PC-3 (cell line): ENCODE data around the gene DLG1. TPM values are rescaled to one million over a fixed set of nuclear protein-coding genes. Genes with fewer than 3 reads are reported as not detected.

Experiments
- ATAC-seq: fragments of 200-7000 bp; cut with Tn5 transposase; 2 replicates; pipeline ENCODE4 v1.9.1; 2020; ENCODE audit warnings: mild to moderate bottlenecking, moderate library complexity
- BruUV-seq: library from RNA; stranded (reverse); fragments of 400-500 nt; replicated peaks from 2 replicates; lab custom pipeline; 2021; lab: Mats Ljungman, UMichigan
- CTCF ChIA-PET: fragments of 300-600 bp; sonication (Branson Sonifier 250); formaldehyde crosslinking; loops from one replicate; lab custom pipeline; 2022; ENCODE audit warnings: antibody characterized with exemption; lab: Charles Lee
- POLR2A ChIA-PET: fragments of 300-600 bp; sonication (Branson Sonifier 250); formaldehyde crosslinking; loops from one replicate; lab custom pipeline; 2022; ENCODE audit warnings: antibody characterized with exemption; ENCODE audit not compliant: unreplicated experiment; lab: Charles Lee
- DNase-seq: peaks from one replicate; pipeline ENCODE4 v3.0.0-alpha.2; 2015
- H2AFZ ChIP-seq: fragments of 300-600 bp; sonication (generic); 2 replicates; pipeline ENCODE4 v1.6.0; 2016; ENCODE audit warnings: antibody characterized with exemption, low read length
- H3F3A ChIP-seq: fragments of 300-600 bp; sonication (generic); one replicate; pipeline ENCODE4 v1.6.0; 2017; ENCODE audit warnings: antibody characterized with exemption, low read length, control low read depth, mild to moderate bottlenecking; ENCODE audit not compliant: unreplicated experiment
- H3K27ac ChIP-seq: fragments of 300-600 bp; sonication (generic); 2 replicates; pipeline ENCODE4 v1.5.1; 2016; ENCODE audit warnings: mild to moderate bottlenecking, low read length
- H3K27me3 ChIP-seq: fragments of 300-600 bp; sonication (generic); 2 replicates; pipeline ENCODE4 v1.6.1; 2016; ENCODE audit warnings: low read length, mixed read lengths
- H3K36me3 ChIP-seq: fragments of 300-600 bp; sonication (generic); 2 replicates; pipeline ENCODE4 v1.6.1; 2016; ENCODE audit warnings: low read depth, mixed run types, low read length, mixed read lengths
- H3K4me1 ChIP-seq: fragments of 300-600 bp; sonication (generic); 2 replicates; pipeline ENCODE4 v1.5.1; 2016; ENCODE audit warnings: low read length; ENCODE audit not compliant: insufficient read depth
- H3K4me2 ChIP-seq: fragments of 300-600 bp; sonication (generic); 2 replicates; pipeline ENCODE4 v1.6.0; 2016; ENCODE audit warnings: low read length
- H3K4me3 ChIP-seq: fragments of 300-600 bp; sonication (generic); 2 replicates; pipeline ENCODE4 v1.5.1; 2016; ENCODE audit warnings: mild to moderate bottlenecking, low read length, mixed read lengths
- H3K79me2 ChIP-seq: fragments of 300-600 bp; sonication (generic); 2 replicates; pipeline ENCODE4 v1.6.1; 2017; ENCODE audit warnings: low read length, mixed read lengths
- H3K9ac ChIP-seq: fragments of 300-600 bp; sonication (generic); 2 replicates; pipeline ENCODE4 v1.6.0; 2016; ENCODE audit warnings: mild to moderate bottlenecking, low read length
- H3K9me2 ChIP-seq: fragments of 300-600 bp; sonication (generic); replicated peaks from 2 replicates; pipeline ENCODE4 v1.6.1; 2016; ENCODE audit warnings: mixed run types, low read length, mixed read lengths
- H3K9me3 ChIP-seq: fragments of 300-600 bp; sonication (generic); 2 replicates; pipeline ENCODE4 v1.6.1; 2016; ENCODE audit warnings: low read length, mixed read lengths
- H4K20me1 ChIP-seq: fragments of 300-600 bp; sonication (generic); 2 replicates; pipeline ENCODE4 v1.6.1; 2016; ENCODE audit warnings: low read length, mixed read lengths
- EZH2 ChIP-seq: fragments of 300-600 bp; sonication (generic); IDR thresholded peaks from one replicate; pipeline ENCODE4 v1.6.1; 2017; ENCODE audit warnings: antibody characterized with exemption, mild to moderate bottlenecking, low read length; ENCODE audit not compliant: unreplicated experiment
- EZH2phosphoT487 ChIP-seq: fragments of 300-600 bp; sonication (generic); IDR thresholded peaks from 2 replicates; pipeline ENCODE4 v1.6.1; 2018; ENCODE audit warnings: mild to moderate bottlenecking, antibody characterized with exemption, low read length, borderline replicate concordance
- intact Hi-C: fragments of 100-400 bp; cut with micrococcal nuclease; formaldehyde crosslinking; loops from 2 replicates; pipeline ENCODE4 v1.9.0; 2023
- total RNA-seq: library from RNA; depleted of rRNA; stranded (reverse); fragments of >200 nt; gene quantifications from 2 replicates; pipeline ENCODE4 v1.2.3, GENCODE V29; 2014
- TF ChIP-seq, protein P1 (sequence below): fragments of 300-600 bp; sonication (generic); conservative IDR thresholded peaks from 2 replicates; pipeline ENCODE4 v1.5.1; 2017; ENCODE audit warnings: antibody characterized with exemption, low read depth, mild to moderate bottlenecking, low read length

Gene DLG1
- total RNA-seq, 1 experiment from 2014 or later = 60.8 TPM

DNA sequence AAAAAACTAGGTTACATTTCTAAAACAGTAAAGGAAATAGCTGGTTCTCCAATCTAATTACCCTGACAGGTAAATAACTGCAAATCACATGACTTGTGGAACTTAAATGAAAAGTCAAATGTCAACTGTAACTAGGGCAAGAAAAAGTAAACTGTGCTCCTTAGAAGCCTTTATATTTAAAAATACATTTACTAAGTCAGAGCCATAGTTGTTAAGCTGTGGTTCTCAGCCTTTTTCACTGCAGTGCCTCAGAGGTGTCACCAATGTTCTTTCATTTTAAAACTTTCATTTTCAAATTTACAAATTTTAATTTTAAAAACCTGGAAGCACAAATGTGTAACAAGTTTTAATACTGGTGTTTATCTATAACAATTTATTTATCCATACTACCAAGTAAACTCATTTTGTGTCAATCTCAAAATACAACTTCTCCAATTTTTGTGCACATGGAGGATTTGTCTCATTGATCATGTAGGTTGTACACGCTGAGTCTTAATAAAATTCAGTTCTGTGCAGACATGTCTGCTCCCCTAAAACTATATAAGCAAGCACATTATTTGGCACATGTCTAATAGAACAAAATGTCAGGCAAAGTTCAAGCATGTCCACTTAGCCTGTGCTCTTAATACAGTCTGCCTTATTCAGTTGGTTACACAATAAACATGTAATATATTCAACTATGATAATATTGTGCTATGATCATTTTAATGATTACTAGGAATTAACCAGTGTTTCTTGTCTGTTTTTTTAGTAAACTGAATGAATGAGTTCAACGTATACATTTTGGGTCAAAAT, 70.4 kb downstream of the DLG1 start:
- ATAC-seq (no peak), DNase-seq (no peak)
- H2AFZ ChIP-seq = no peak overlapping the region
- H3K36me3 ChIP-seq = no peaks in the 10 kb centered on the region
- ChIA-PET CTCF (no interaction called here), POLR2A (interaction anchor here (0.5 kb wide), 1 partner anchor 19 kb away, joined by 3 read pairs; no protein-coding TSS in a partner anchor)
- H3K27me3 ChIP-seq = no peaks in the 10 kb centered on the region
- H4K20me1 ChIP-seq = peaks cover 27% of the 10 kb centered on the region
- no TSS peak for BruUV-seq
- intact Hi-C loops = no loop called here
- H3K9ac ChIP-seq = no peak overlapping the region
- H3K9me2 ChIP-seq = no peaks in the 10 kb centered on the region
- no peak for TF ChIP-seq EZH2phosphoT487
- TF ChIP-seq EZH2 = no peak
- TF ChIP-seq, protein P1, sequence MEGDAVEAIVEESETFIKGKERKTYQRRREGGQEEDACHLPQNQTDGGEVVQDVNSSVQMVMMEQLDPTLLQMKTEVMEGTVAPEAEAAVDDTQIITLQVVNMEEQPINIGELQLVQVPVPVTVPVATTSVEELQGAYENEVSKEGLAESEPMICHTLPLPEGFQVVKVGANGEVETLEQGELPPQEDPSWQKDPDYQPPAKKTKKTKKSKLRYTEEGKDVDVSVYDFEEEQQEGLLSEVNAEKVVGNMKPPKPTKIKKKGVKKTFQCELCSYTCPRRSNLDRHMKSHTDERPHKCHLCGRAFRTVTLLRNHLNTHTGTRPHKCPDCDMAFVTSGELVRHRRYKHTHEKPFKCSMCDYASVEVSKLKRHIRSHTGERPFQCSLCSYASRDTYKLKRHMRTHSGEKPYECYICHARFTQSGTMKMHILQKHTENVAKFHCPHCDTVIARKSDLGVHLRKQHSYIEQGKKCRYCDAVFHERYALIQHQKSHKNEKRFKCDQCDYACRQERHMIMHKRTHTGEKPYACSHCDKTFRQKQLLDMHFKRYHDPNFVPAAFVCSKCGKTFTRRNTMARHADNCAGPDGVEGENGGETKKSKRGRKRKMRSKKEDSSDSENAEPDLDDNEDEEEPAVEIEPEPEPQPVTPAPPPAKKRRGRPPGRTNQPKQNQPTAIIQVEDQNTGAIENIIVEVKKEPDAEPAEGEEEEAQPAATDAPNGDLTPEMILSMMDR = no peak
- no peak overlapping the region for H3K27ac ChIP-seq
- H3K79me2 ChIP-seq = peaks cover 85% of the 10 kb centered on the region
- no peaks in the 10 kb centered on the region for H3F3A ChIP-seq
- H3K4me2 ChIP-seq = no peak overlapping the region
- no peaks in the 10 kb centered on the region for H3K9me3 ChIP-seq
- H3K4me1 ChIP-seq = no peaks in the 10 kb centered on the region
- H3K4me3 ChIP-seq = no peak overlapping the region

DNA sequence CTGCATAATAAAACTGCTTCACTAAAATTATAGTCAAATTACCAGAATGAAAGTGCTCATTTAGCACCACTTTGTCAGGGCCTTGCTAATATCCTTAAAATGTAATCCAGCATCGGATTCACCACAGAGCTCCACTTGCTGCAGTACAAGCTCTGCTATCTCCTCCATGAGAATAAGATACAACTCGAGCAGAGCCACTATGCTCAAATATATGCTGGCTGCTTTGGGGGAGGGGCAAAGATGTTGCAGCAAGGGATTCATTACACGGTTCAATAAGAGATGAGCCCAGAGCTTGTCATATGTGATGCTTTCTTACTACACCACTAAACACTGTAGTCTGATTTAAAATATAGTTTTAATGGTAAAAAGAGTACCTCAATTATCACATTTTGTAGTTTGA, 72.2 kb downstream of the DLG1 start:
- no peak overlapping the region for H3K4me2 ChIP-seq
- BruUV-seq = no TSS peak
- intact Hi-C loops = no loop called here

More for the DNA sequence above, 72.2 kb downstream of the DLG1 start:
- no peaks in the 10 kb centered on the region for H3K4me1 ChIP-seq
- no peak overlapping the region for H3K4me3 ChIP-seq
- no peaks in the 10 kb centered on the region for H3F3A ChIP-seq
- TF ChIP-seq, protein P1 = no peak
- TF ChIP-seq EZH2phosphoT487 (no peak), EZH2 (no peak)
- H3K36me3 ChIP-seq = peaks cover 4% of the 10 kb centered on the region; the same call in 1 of the 2 replicates
- H3K27ac ChIP-seq = no peak overlapping the region
- CTCF ChIA-PET = no interaction called here
- H2AFZ ChIP-seq = no peak overlapping the region
- no peaks in the 10 kb centered on the region for H3K9me3 ChIP-seq
- DNase-seq (no peak), ATAC-seq (no peak)
- H3K9me2 ChIP-seq = no peaks in the 10 kb centered on the region
- POLR2A ChIA-PET = no interaction called here
- H4K20me1 ChIP-seq = peaks cover 22% of the 10 kb centered on the region; the same call in 1 of the 2 replicates
- no peaks in the 10 kb centered on the region for H3K27me3 ChIP-seq
- H3K79me2 ChIP-seq = peaks cover 86% of the 10 kb centered on the region
- no peak overlapping the region for H3K9ac ChIP-seq
